ENCODE results near the gene ALK.

DNA sequence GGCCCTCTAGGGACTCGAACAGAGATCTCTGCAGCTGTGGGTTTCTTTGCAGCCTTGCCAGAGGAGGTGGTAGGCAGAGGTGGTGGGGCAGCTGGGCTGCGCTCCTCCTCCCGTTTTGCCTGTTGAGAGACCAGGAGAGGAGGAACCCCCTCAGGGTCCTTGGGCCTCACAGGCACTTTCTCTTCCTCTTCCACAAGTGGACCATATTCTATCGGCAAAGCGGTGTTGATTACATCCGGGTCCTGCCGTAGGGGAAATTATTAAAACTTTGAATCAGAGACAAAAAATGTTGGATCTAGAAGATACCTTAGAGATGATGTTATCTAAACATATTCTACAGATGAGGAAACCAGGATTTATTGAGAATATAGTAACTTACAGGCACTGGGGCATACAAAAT lies 727.7 kb downstream of the ALK start:
- TF ChIP-seq, protein P1, sequence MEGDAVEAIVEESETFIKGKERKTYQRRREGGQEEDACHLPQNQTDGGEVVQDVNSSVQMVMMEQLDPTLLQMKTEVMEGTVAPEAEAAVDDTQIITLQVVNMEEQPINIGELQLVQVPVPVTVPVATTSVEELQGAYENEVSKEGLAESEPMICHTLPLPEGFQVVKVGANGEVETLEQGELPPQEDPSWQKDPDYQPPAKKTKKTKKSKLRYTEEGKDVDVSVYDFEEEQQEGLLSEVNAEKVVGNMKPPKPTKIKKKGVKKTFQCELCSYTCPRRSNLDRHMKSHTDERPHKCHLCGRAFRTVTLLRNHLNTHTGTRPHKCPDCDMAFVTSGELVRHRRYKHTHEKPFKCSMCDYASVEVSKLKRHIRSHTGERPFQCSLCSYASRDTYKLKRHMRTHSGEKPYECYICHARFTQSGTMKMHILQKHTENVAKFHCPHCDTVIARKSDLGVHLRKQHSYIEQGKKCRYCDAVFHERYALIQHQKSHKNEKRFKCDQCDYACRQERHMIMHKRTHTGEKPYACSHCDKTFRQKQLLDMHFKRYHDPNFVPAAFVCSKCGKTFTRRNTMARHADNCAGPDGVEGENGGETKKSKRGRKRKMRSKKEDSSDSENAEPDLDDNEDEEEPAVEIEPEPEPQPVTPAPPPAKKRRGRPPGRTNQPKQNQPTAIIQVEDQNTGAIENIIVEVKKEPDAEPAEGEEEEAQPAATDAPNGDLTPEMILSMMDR (IDR thresholded peaks at IDR 0.05), result no peak
- TF ChIP-seq POLR2A (IDR thresholded peaks at IDR 0.05) (no peak), POLR2AphosphoS5 (IDR thresholded peaks at IDR 0.05) (no peak)
